Ishikawa (cell line): ENCODE results near the gene ADCY7.

Experiments
- CREB1 ChIP-seq: IDR thresholded peaks from 2 replicates; pipeline ENCODE4 v1.6.1; 2012; ENCODE audit warnings: low read depth
- EP300 ChIP-seq: IDR thresholded peaks from 2 replicates; pipeline ENCODE4 v1.6.1; 2012; ENCODE audit warnings: borderline replicate concordance
- FOXM1 ChIP-seq: IDR thresholded peaks from 2 replicates; pipeline ENCODE4 v1.6.1; 2012; ENCODE audit warnings: low read depth, borderline replicate concordance
- MAX ChIP-seq: IDR thresholded peaks from 2 replicates; pipeline ENCODE4 v1.6.1; 2012
- RAD21 ChIP-seq: IDR thresholded peaks from 2 replicates; pipeline ENCODE4 v1.6.1; 2012; ENCODE audit warnings: low read depth
- TCF12 ChIP-seq: IDR thresholded peaks from 2 replicates; pipeline ENCODE4 v1.6.1; 2012; ENCODE audit warnings: low read depth
- TEAD4 ChIP-seq: IDR thresholded peaks from 2 replicates; pipeline ENCODE4 v1.6.1; 2012
- YY1 ChIP-seq: IDR thresholded peaks from 2 replicates; pipeline ENCODE4 v1.6.1; 2012; ENCODE audit warnings: low read depth
- ZBTB7A ChIP-seq: IDR thresholded peaks from 2 replicates; pipeline ENCODE4 v1.6.1; 2012; ENCODE audit warnings: low read depth
- TF ChIP-seq, protein P1 (sequence below): IDR thresholded peaks from 2 replicates; pipeline ENCODE4 v1.6.1; 2012; ENCODE audit warnings: low read depth, mild to moderate bottlenecking
- TF ChIP-seq, protein P2 (sequence below): IDR thresholded peaks from 2 replicates; pipeline ENCODE4 v1.6.1; 2012

DNA sequence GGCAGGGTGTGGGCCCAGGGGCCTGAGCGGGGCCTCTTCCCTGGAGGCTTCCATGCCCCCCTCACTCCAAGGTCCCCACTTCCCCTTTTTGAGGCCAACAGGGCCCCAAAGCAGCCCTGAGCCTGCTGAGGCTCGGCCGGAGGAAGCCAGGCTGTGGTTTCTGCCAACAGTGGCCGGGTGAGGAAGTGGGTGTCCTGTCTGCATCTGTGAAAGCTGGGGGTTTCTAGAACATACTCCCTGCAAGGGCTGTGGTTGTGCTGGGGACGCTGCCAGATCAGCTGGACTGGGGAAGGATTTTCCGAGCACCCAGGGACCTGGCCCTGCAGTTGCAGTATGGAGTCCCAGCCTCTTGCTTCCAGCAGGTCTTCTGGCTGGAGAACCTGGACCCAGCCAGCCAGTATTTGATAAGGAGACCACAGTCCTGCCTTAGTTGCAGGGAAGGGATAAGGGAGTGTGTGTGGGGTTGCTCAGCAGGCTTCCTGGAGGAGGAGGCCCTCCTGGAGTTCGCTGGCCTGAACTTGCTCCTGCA, 15.7 kb downstream of the ADCY7 start:
- TF ChIP-seq, protein P1, sequence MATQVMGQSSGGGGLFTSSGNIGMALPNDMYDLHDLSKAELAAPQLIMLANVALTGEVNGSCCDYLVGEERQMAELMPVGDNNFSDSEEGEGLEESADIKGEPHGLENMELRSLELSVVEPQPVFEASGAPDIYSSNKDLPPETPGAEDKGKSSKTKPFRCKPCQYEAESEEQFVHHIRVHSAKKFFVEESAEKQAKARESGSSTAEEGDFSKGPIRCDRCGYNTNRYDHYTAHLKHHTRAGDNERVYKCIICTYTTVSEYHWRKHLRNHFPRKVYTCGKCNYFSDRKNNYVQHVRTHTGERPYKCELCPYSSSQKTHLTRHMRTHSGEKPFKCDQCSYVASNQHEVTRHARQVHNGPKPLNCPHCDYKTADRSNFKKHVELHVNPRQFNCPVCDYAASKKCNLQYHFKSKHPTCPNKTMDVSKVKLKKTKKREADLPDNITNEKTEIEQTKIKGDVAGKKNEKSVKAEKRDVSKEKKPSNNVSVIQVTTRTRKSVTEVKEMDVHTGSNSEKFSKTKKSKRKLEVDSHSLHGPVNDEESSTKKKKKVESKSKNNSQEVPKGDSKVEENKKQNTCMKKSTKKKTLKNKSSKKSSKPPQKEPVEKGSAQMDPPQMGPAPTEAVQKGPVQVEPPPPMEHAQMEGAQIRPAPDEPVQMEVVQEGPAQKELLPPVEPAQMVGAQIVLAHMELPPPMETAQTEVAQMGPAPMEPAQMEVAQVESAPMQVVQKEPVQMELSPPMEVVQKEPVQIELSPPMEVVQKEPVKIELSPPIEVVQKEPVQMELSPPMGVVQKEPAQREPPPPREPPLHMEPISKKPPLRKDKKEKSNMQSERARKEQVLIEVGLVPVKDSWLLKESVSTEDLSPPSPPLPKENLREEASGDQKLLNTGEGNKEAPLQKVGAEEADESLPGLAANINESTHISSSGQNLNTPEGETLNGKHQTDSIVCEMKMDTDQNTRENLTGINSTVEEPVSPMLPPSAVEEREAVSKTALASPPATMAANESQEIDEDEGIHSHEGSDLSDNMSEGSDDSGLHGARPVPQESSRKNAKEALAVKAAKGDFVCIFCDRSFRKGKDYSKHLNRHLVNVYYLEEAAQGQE = no peak
- TF ChIP-seq TEAD4 = no peak
- no peak for TF ChIP-seq RAD21
- TF ChIP-seq YY1 = no peak
- no peak for TF ChIP-seq TCF12
- TF ChIP-seq, protein P2, sequence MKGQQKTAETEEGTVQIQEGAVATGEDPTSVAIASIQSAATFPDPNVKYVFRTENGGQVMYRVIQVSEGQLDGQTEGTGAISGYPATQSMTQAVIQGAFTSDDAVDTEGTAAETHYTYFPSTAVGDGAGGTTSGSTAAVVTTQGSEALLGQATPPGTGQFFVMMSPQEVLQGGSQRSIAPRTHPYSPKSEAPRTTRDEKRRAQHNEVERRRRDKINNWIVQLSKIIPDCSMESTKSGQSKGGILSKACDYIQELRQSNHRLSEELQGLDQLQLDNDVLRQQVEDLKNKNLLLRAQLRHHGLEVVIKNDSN = no peak
- no peak for TF ChIP-seq EP300
- no peak for TF ChIP-seq FOXM1
- TF ChIP-seq MAX = no peak
- TF ChIP-seq ZBTB7A = no peak
- TF ChIP-seq CREB1 = no peak
